ENCODE data around the gene HRH4. TPM values are rescaled to one million over a fixed set of nuclear protein-coding genes. Genes with fewer than 3 reads are reported as not detected.

HRH4 gene
- total RNA-seq, 1 experiment from 2014 or later = not detected

- H3K4me3 ChIP-seq (ENCODE audit: insufficient read depth, low read depth, low read length) = no peak overlapping the region
- H3K36me3 ChIP-seq (replicated peaks; ENCODE audit: control insufficient read depth, insufficient read depth, low read length) = no peaks in the 10 kb centered on the region
- no peaks in the 10 kb centered on the region for H3K27me3 ChIP-seq (ENCODE audit: control insufficient read depth, insufficient read depth, low read length)
- DNase-seq = no peak
Measured at GRCh38 chr18:24485681-24486080, 25.2 kb downstream of the HRH4 start.

- H3K27me3 ChIP-seq (ENCODE audit: control insufficient read depth, insufficient read depth, low read length) = no peaks in the 10 kb centered on the region
- H3K4me3 ChIP-seq (ENCODE audit: insufficient read depth, low read depth, low read length) = no peak overlapping the region
- no peaks in the 10 kb centered on the region for H3K36me3 ChIP-seq (replicated peaks; ENCODE audit: control insufficient read depth, insufficient read depth, low read length)
- no peak for DNase-seq
Measured at GRCh38 chr18:24486684-24487083, 26.2 kb downstream of the HRH4 start.

- DNase-seq = peak; percentile 26
- H3K27me3 ChIP-seq (ENCODE audit: control insufficient read depth, insufficient read depth, low read length) = no peaks in the 10 kb centered on the region
- H3K36me3 ChIP-seq (replicated peaks; ENCODE audit: control insufficient read depth, insufficient read depth, low read length) = no peaks in the 10 kb centered on the region
- no peak overlapping the region for H3K4me3 ChIP-seq (ENCODE audit: insufficient read depth, low read depth, low read length)
Measured at GRCh38 chr18:24488824-24489493, 28.5 kb downstream of the HRH4 start.

GRCh38 chr18:24490539-24490938 lies 30.1 kb downstream of the HRH4 start:
- no peak for DNase-seq
- Histone ChIP-seq H3K4me3 (ENCODE audit: insufficient read depth, low read depth, low read length) (no peak overlapping the region), H3K27me3 (ENCODE audit: control insufficient read depth, insufficient read depth, low read length) (no peaks in the 10 kb centered on the region), H3K36me3 (replicated peaks; ENCODE audit: control insufficient read depth, insufficient read depth, low read length) (no peaks in the 10 kb centered on the region)

- Histone ChIP-seq H3K4me3 (ENCODE audit: insufficient read depth, low read depth, low read length) (no peak overlapping the region), H3K27me3 (ENCODE audit: control insufficient read depth, insufficient read depth, low read length) (no peaks in the 10 kb centered on the region), H3K36me3 (replicated peaks; ENCODE audit: control insufficient read depth, insufficient read depth, low read length) (no peaks in the 10 kb centered on the region)
- peak; percentile 19 for DNase-seq
Measured at GRCh38 chr18:24491927-24492834, 31.7 kb downstream of the HRH4 start.

- Histone ChIP-seq H3K4me3 (ENCODE audit: insufficient read depth, low read depth, low read length) (no peak overlapping the region), H3K36me3 (replicated peaks; ENCODE audit: control insufficient read depth, insufficient read depth, low read length) (no peaks in the 10 kb centered on the region), H3K27me3 (ENCODE audit: control insufficient read depth, insufficient read depth, low read length) (no peaks in the 10 kb centered on the region)
- no peak for DNase-seq
Measured at GRCh38 chr18:24494586-24494985, 34.1 kb downstream of the HRH4 start.

- no peak for DNase-seq
- Histone ChIP-seq H3K27me3 (ENCODE audit: control insufficient read depth, insufficient read depth, low read length) (no peaks in the 10 kb centered on the region), H3K36me3 (replicated peaks; ENCODE audit: control insufficient read depth, insufficient read depth, low read length) (no peaks in the 10 kb centered on the region), H3K4me3 (ENCODE audit: insufficient read depth, low read depth, low read length) (no peak overlapping the region)
Measured at GRCh38 chr18:24497031-24497754, 36.8 kb downstream of the HRH4 start.

- no peak for DNase-seq
- no peaks in the 10 kb centered on the region for H3K36me3 ChIP-seq (replicated peaks; ENCODE audit: control insufficient read depth, insufficient read depth, low read length)
- H3K27me3 ChIP-seq (ENCODE audit: control insufficient read depth, insufficient read depth, low read length) = no peaks in the 10 kb centered on the region
- no peak overlapping the region for H3K4me3 ChIP-seq (ENCODE audit: insufficient read depth, low read depth, low read length)
Measured at GRCh38 chr18:24499814-24500213, 39.4 kb downstream of the HRH4 start.

DNA sequence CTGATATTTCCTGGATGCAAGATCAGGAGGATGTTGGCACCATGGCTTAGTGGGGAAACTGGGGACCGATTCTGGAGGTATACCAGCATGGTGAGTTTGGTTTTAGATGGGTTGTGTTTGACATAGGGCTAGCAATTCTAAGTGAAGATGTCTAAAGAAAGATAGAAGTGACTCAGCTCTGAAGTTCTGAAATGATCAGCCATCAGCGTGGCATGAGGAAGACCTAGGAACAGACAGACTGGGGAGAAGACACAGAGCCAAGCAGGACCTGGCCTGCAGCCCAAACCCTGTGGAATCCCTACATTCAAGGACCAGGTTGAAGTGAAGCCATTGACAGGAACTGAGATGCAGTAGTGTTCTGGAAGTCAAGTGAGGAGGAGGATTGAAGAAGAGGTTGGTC lies 39.8 kb downstream of the HRH4 start:
- no peak for DNase-seq
- no peak overlapping the region for H3K4me3 ChIP-seq (ENCODE audit: insufficient read depth, low read depth, low read length)
- H3K27me3 ChIP-seq (ENCODE audit: control insufficient read depth, insufficient read depth, low read length) = no peaks in the 10 kb centered on the region
- no peaks in the 10 kb centered on the region for H3K36me3 ChIP-seq (replicated peaks; ENCODE audit: control insufficient read depth, insufficient read depth, low read length)

GRCh38 chr18:24500766-24501165 lies 40.3 kb downstream of the HRH4 start:
- no peaks in the 10 kb centered on the region for H3K36me3 ChIP-seq (replicated peaks; ENCODE audit: control insufficient read depth, insufficient read depth, low read length)
- no peak for DNase-seq
- no peaks in the 10 kb centered on the region for H3K27me3 ChIP-seq (ENCODE audit: control insufficient read depth, insufficient read depth, low read length)
- H3K4me3 ChIP-seq (ENCODE audit: insufficient read depth, low read depth, low read length) = no peak overlapping the region

GRCh38 chr18:24502667-24503523 lies 42.5 kb downstream of the HRH4 start:
- H3K4me3 ChIP-seq (ENCODE audit: insufficient read depth, low read depth, low read length) = no peak overlapping the region

DNA sequence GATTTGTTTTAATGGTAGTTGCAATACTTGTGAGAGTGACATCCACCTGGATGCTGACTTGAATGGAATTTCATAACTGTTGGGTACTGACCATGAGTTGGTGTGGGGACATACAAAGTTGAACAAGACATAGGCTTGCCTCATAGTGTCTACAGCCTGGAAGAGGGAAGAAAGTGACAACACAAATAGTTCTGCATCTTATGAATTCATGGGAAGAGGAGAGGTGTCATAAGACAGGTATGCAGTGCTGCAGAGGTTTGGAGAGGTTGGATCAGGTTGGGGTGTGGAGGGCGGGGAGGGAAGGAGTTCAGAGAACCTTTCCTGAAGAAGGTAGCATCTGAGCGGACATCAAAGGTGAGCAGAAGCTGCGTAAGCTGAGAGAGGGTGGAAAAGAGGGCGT lies 44.0 kb downstream of the HRH4 start:
- Histone ChIP-seq H3K36me3 (replicated peaks; ENCODE audit: control insufficient read depth, insufficient read depth, low read length) (no peaks in the 10 kb centered on the region), H3K4me3 (ENCODE audit: insufficient read depth, low read depth, low read length) (no peak overlapping the region), H3K27me3 (ENCODE audit: control insufficient read depth, insufficient read depth, low read length) (no peaks in the 10 kb centered on the region)
- no peak for DNase-seq

More at GRCh38 chr18:24502667-24503523, 42.5 kb downstream of the HRH4 start:
- no peaks in the 10 kb centered on the region for H3K36me3 ChIP-seq (replicated peaks; ENCODE audit: control insufficient read depth, insufficient read depth, low read length)
- DNase-seq = no peak
- H3K27me3 ChIP-seq (ENCODE audit: control insufficient read depth, insufficient read depth, low read length) = no peaks in the 10 kb centered on the region

GRCh38 chr18:24506175-24506574 lies 45.7 kb downstream of the HRH4 start:
- Histone ChIP-seq H3K36me3 (replicated peaks; ENCODE audit: control insufficient read depth, insufficient read depth, low read length) (no peaks in the 10 kb centered on the region), H3K4me3 (ENCODE audit: insufficient read depth, low read depth, low read length) (no peak overlapping the region), H3K27me3 (ENCODE audit: control insufficient read depth, insufficient read depth, low read length) (no peaks in the 10 kb centered on the region)
- no peak for DNase-seq

DNA sequence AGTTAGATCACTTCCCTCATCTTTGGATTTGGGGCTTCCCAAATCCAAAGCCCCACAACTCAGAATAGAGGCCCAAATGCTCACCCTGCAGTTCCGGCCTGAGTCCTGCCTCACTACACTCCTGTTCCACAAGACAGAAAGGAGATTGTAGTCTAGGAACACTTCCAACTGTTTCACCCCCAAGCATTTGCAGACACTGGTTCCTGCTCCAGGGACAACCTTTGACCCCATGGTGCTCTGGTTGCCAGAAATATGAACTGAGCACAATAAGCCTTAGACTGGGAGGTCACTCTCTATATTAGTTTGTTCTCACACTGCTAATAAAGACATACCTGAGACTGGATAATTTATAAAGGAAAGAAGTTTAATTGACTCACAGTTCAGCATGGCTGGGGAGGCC lies 49.0 kb downstream of the HRH4 start:
- Histone ChIP-seq H3K27me3 (ENCODE audit: control insufficient read depth, insufficient read depth, low read length) (no peaks in the 10 kb centered on the region), H3K4me3 (ENCODE audit: insufficient read depth, low read depth, low read length) (no peak overlapping the region), H3K36me3 (replicated peaks; ENCODE audit: control insufficient read depth, insufficient read depth, low read length) (no peaks in the 10 kb centered on the region)
- DNase-seq = no peak
